ENCODE data around the gene DAND5. TPM values are rescaled to one million over a fixed set of nuclear protein-coding genes. Genes with fewer than 3 reads are reported as not detected.

Gene DAND5
- total and polyA plus RNA-seq, 2 of the 13 experiments (the other 11 are each of a cell fraction or from before 2014, with no cell fraction given): 0.04 TPM; not detected in 1

DNA sequence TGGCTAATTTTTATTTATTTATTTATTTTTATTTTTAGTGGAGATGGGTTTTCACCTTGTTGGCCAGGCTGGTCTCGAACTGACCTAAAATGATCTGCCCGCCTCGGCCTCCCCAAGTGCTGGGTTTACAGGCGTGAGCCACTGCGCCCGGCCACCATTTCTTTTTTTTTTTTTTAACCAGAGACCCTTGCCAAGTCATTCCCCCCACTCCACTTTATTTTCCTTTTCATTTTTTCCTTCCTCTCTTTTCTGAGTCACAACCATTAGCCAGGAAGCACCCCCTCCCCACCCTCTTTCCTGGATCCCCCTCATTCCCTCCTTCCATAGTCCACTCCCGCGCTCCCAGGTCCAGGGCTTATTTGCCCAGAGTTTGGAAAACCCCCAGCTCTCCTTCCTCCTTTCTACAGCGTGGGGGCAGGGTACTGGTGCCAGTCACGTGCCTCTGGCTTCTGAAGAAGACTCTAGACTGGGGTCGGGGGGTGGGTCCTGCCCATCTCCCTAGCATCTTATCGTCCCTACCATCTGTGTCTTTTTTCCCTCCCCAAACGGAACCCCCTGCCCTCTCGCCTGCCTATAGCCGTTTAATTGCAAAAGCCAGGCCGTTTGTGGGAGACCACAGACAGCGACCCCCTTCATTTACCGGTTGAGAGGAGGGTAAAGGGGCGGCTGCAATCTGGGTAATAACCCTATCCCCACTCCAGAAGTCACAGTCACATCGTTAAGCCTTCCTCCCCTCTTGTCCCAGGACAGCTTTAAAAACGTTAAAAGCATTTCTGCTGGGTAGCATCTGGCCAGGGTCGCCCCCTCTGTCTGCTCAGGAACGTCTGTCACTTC is 32.1 kb upstream of the DAND5 start (continued):
- no peak for TF ChIP-seq WIZ (CRISPR knock-in tag; IDR thresholded peaks at IDR 0.05)
- TF ChIP-seq, protein P1, sequence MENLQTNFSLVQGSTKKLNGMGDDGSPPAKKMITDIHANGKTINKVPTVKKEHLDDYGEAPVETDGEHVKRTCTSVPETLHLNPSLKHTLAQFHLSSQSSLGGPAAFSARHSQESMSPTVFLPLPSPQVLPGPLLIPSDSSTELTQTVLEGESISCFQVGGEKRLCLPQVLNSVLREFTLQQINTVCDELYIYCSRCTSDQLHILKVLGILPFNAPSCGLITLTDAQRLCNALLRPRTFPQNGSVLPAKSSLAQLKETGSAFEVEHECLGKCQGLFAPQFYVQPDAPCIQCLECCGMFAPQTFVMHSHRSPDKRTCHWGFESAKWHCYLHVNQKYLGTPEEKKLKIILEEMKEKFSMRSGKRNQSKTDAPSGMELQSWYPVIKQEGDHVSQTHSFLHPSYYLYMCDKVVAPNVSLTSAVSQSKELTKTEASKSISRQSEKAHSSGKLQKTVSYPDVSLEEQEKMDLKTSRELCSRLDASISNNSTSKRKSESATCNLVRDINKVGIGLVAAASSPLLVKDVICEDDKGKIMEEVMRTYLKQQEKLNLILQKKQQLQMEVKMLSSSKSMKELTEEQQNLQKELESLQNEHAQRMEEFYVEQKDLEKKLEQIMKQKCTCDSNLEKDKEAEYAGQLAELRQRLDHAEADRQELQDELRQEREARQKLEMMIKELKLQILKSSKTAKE (CRISPR knock-in tag; IDR thresholded peaks at IDR 0.05; ENCODE audit: borderline replicate concordance): no peak
- TF ChIP-seq KLF13 (CRISPR knock-in tag; IDR thresholded peaks at IDR 0.05): no peak
- 0 out of 2 replicates have a peak, but pooled peaks have one; percentile 61 for TF ChIP-seq ZBTB42 (CRISPR knock-in tag; IDR thresholded peaks at IDR 0.05)
- no peak for TF ChIP-seq FOXA3 (CRISPR knock-in tag; IDR thresholded peaks at IDR 0.05)
- TF ChIP-seq THYN1 (CRISPR knock-in tag; IDR thresholded peaks at IDR 0.05; ENCODE audit: borderline replicate concordance, low read depth): no peak
- 0 out of 2 replicates have a peak, but pooled peaks have one; percentile 34 for TF ChIP-seq REL (CRISPR knock-in tag; conservative IDR thresholded peaks at IDR 0.05)
- TF ChIP-seq, protein P2, sequence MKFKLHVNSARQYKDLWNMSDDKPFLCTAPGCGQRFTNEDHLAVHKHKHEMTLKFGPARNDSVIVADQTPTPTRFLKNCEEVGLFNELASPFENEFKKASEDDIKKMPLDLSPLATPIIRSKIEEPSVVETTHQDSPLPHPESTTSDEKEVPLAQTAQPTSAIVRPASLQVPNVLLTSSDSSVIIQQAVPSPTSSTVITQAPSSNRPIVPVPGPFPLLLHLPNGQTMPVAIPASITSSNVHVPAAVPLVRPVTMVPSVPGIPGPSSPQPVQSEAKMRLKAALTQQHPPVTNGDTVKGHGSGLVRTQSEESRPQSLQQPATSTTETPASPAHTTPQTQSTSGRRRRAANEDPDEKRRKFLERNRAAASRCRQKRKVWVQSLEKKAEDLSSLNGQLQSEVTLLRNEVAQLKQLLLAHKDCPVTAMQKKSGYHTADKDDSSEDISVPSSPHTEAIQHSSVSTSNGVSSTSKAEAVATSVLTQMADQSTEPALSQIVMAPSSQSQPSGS (CRISPR knock-in tag; IDR thresholded peaks at IDR 0.05): no peak
- peak; percentile 29; the same call in 1 of the 2 replicates for TF ChIP-seq ZNF772 (CRISPR knock-in tag; IDR thresholded peaks at IDR 0.05)
- TF ChIP-seq, protein P3, sequence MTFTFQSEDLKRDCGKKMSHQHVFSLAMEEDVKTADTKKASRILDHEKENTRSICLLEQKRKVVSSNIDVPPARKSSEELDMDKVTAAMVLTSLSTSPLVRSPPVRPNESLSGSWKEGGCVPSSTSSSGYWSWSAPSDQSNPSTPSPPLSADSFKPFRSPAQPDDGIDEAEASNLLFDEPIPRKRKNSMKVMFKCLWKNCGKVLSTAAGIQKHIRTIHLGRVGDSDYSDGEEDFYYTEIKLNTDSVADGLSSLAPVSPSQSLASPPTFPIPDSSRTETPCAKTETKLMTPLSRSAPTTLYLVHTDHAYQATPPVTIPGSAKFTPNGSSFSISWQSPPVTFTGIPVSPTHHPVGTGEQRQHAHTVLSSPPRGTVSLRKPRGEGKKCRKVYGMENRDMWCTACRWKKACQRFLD (CRISPR knock-in tag; IDR thresholded peaks at IDR 0.05; ENCODE audit: borderline replicate concordance): no peak
- no peak for TF ChIP-seq GZF1 (CRISPR knock-in tag; IDR thresholded peaks at IDR 0.05)
- no peak for TF ChIP-seq NAIF1 (CRISPR knock-in tag; IDR thresholded peaks at IDR 0.05; ENCODE audit: borderline replicate concordance)
- TF ChIP-seq NFIC (IDR thresholded peaks at IDR 0.05; ENCODE audit: low read length): no peak
- TF ChIP-seq, protein P4, sequence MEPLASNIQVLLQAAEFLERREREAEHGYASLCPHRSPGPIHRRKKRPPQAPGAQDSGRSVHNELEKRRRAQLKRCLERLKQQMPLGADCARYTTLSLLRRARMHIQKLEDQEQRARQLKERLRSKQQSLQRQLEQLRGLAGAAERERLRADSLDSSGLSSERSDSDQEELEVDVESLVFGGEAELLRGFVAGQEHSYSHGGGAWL (CRISPR knock-in tag; IDR thresholded peaks at IDR 0.05): no peak
- no peak for TF ChIP-seq TOE1 (CRISPR knock-in tag; IDR thresholded peaks at IDR 0.05)
- TF ChIP-seq RFX5 (IDR thresholded peaks at IDR 0.05; ENCODE audit: low read depth, low read length): no peak
- no peak for TF ChIP-seq FIP1L1 (IDR thresholded peaks at IDR 0.05; ENCODE audit: borderline replicate concordance, insufficient read depth, low read depth, low read length)
- no peak for TF ChIP-seq RFXAP (CRISPR knock-in tag; IDR thresholded peaks at IDR 0.05; ENCODE audit: borderline replicate concordance)
- TF ChIP-seq, protein P5, sequence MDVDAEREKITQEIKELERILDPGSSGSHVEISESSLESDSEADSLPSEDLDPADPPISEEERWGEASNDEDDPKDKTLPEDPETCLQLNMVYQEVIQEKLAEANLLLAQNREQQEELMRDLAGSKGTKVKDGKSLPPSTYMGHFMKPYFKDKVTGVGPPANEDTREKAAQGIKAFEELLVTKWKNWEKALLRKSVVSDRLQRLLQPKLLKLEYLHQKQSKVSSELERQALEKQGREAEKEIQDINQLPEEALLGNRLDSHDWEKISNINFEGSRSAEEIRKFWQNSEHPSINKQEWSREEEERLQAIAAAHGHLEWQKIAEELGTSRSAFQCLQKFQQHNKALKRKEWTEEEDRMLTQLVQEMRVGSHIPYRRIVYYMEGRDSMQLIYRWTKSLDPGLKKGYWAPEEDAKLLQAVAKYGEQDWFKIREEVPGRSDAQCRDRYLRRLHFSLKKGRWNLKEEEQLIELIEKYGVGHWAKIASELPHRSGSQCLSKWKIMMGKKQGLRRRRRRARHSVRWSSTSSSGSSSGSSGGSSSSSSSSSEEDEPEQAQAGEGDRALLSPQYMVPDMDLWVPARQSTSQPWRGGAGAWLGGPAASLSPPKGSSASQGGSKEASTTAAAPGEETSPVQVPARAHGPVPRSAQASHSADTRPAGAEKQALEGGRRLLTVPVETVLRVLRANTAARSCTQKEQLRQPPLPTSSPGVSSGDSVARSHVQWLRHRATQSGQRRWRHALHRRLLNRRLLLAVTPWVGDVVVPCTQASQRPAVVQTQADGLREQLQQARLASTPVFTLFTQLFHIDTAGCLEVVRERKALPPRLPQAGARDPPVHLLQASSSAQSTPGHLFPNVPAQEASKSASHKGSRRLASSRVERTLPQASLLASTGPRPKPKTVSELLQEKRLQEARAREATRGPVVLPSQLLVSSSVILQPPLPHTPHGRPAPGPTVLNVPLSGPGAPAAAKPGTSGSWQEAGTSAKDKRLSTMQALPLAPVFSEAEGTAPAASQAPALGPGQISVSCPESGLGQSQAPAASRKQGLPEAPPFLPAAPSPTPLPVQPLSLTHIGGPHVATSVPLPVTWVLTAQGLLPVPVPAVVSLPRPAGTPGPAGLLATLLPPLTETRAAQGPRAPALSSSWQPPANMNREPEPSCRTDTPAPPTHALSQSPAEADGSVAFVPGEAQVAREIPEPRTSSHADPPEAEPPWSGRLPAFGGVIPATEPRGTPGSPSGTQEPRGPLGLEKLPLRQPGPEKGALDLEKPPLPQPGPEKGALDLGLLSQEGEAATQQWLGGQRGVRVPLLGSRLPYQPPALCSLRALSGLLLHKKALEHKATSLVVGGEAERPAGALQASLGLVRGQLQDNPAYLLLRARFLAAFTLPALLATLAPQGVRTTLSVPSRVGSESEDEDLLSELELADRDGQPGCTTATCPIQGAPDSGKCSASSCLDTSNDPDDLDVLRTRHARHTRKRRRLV (CRISPR knock-in tag; IDR thresholded peaks at IDR 0.05): no peak

All from HepG2 (cell line).